Activated CD4-positive, alpha-beta T cell treated with anti-CD3 and anti-CD28 coated beads, Interleukin-2, Interleukin-4, amounts not matched to agents 100 ng/mL and 50 ng/mL, durations not matched to agents 16 hours and 8 hours (primary cell): ENCODE results near the gene RAC3.
A peak's percentile ranks its signal among the peaks of the same experiment; 100 is the strongest.

Experiments
- DNase-seq: peaks from one replicate; pipeline ENCODE4 v3.0.0-alpha.2; 2020; ENCODE audit warnings: low spot score

The RAC3 gene

DNA sequence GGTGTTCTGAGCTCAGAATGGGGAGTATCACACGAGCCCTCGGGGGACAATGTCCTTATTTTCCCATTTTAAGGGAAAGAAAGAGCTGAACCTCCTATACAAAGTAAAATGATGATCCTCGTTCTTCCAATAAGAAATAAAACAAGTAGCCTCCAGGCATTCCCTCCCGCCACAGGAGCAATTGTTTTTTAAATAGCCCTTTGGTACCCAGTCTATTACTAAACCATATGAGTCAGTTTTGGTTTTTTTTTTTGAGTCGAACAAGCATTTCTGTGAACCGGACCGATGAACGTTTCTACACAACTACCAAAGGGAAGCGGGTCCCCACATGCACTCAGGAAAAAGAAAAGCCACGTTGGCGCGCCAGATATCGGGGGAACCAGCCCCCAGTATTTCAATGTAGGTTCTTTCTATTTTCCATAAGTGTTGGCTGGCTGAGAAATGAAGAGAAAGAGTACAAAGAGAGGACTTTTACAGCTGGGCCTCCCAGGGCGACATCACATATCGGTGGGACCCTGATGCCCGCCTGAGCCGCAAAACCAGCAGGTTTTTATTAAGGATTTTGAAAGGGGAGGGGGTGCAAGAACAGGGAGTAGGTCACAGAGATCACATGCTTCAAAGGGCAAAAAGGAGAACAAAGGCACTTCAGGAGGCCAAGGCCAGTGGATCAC is 9.8 kb downstream of the RAC3 start:
- DNase-seq, result no peak

GRCh38 chr17:82042649-82043048 is 11.2 kb downstream of the RAC3 start:
- DNase-seq, result no peak

DNA sequence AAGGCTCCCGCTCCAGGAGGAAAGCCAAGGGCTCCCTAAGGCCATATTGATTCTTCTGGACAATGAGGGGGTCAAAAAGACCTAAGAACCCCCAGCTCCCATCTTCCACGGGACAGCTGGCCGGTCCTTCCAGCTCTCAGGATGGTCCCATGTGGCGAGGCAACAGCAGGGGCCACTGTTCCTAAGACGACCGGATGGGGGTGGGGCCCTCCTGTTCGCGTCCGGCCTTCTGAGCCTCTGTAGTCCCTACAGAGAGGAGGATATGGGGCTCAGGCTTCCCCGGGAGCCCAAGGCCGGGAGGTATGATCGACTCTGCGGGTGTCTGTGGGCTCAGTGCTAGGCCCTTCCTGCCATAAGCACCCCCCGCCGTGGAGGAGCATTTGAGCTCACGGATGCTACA is 12.0 kb downstream of the RAC3 start:
- DNase-seq, result no peak

GRCh38 chr17:82045936-82046484 is 14.5 kb downstream of the RAC3 start:
- DNase-seq, result no peak

GRCh38 chr17:82046903-82047302 is 15.4 kb downstream of the RAC3 start:
- no peak for DNase-seq

- DNase-seq, result no peak
Observed at GRCh38 chr17:82047379-82047778, 15.9 kb downstream of the RAC3 start.

GRCh38 chr17:82047914-82048570 is 16.6 kb downstream of the RAC3 start:
- no peak for DNase-seq

DNA sequence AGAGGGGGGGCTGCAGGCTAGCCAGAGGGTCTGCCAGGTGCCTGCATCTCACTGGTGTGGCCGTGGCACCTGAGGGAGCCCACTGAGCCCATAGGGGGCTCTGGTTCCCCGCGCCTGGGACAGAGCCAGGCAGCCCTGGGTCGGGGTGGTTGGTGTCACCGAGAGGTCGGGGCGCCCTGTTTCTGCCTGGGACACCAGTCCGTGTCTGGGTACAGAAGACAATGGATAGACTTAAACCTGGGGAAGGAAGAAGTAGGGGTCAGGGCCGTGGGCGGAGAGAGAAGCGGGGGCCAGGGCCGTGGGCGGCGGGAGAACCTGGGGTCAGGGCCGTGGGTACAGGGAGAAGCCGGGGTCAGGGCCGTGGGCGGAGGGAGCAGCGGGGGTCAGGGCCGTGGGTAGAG is 17.1 kb downstream of the RAC3 start:
- no peak for DNase-seq

- no peak for DNase-seq
Observed at GRCh38 chr17:82049106-82049505, 17.6 kb downstream of the RAC3 start.

DNA sequence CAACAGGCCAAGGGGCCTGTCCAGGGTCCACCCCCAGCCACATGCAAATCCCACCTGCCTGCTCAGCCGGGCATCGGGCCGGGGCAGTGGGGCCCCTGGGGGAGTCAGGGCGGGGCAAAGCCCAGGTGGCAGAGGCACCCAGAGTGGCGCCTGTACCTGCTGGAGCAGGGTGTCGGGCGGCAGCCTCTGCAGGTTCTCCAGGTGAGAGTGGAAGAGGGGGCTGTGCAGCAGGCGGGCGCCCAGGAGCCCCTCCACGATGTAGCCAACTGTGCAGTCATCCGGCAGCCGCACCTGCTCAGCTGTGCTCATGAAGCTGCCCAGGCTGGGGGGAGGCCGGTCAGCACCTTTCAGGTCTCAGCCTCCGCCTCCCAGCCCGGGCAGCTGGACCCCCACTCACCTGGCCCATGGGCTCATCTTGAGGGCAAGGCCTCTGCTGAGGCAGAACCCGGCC is 18.1 kb downstream of the RAC3 start:
- DNase-seq, result no peak

- no peak for DNase-seq
Observed at GRCh38 chr17:82050152-82050760, 18.8 kb downstream of the RAC3 start.

DNA sequence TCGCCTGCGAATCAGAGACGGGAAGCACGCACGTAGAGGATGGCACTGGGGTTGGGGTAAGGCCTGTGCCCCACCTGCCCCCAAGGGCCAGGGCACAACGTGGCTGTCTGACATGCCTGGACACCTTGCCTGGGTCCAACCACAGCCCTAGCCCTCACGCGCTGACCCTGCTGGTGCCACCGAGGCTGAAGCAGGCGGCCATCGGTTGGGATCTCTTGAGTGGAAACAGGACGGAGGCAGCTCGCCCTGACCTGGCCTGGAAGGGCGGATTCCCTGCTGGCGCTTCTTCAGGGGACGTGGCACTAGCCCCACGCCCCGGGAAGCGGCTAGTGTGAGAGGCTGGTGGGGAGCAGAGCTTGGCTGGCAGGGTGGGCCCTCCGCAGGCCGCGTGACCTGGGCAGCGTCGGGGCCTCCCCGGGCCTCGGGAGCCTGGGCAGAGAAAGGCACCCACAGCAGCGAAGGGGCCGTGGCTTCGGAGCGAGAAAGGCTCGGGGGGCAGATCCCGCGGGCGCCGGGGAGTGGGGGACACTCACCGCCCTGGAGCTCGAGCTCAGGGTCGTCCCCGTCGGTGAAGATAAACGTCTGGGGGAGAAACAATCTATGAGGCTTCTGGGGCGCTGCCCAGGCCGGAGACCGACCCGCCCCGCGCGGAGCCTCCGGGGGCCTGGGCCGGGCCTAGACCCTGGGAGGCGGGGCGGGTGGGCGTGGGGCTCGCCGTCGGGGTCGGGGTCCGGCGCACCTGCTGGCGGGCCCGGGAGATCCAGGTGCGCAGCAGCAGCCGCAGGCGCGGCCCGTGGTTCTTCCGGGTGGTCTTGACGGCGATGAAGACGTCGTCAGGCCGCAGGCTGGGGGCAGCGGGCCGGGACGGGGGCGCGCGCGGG is 19.5 kb downstream of the RAC3 start:
- DNase-seq, result no peak

DNA sequence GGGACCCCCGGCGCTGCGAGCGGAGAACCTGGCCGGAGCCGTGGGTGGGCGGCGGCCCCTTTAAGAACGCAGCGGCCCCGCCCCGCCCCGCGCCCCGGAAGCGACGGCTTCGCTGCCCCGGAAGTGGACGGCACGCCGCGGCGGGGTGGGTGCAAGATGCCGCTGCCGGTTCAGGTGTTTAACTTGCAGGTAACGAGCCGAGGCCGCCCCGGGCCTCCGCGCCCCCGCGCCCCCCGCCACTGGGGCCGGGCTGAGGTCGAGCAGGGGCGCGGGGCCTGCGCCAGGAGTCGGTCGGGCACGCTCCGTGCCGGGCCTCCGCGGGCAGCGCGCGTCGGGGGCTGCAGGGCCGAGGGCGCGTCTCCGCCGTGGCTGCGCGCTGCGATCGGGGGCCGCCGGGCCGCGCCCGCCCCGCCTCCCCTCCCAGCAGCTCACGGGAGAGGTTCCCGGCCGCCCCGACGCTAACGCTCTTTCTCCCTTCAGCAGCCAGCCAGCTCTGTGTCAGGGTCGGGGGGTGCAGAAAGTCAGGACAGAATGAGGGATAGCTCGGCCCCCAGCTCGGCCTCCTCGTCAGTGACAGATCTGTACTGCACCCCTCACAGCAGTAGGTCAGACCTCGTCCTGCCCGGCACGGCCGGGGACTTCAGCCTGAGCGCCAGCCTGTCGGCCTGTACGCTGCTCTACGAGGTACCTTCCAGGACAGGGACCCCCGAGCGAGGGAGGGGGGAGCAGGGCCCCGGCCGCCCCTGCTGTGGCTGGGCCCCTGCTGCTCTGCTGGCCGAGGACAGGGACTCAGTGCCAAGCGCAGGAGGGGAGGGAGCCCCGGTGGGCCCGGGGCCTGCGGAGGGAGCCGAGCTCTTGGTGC is 20.5 kb downstream of the RAC3 start, which contains the start of the genes GPS1 and RFNG:
TSS of gene GPS1 (plus strand) at position 123 of the 862 bp plus-strand sequence. CDS start at position 157, 34 bp downstream.
TSS of gene RFNG (minus strand) at position 36 of the 862 bp plus-strand sequence. CDS start 45 bp downstream, outside the sequence.
- peak; percentile 75 for DNase-seq

DNA sequence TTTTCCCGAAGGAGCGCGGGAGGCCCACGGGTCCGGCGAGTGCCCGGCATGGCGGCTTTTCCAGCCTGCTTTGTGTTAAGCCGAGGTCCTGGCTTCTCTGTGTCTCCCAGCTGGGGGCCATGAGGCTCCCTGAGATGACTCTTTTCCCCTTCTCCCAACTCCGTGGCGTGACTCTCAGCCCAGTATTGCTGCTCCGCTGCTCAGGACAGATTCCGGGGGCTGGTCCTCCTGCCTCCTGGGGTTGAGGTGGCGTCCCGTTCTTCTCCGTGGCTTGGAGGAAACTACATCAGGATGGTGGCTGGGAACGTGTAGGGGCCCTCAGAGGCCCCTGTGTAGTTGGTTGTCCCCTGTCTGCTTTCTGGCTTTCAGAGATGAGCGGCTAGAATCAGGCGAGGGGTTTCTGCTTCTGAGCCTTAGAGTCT is 21.2 kb downstream of the RAC3 start:
- DNase-seq, result no peak

GRCh38 chr17:82053130-82053529 is 21.7 kb downstream of the RAC3 start:
- no peak for DNase-seq

- no peak for DNase-seq
Observed at GRCh38 chr17:82053556-82054263, 22.2 kb downstream of the RAC3 start.

DNA sequence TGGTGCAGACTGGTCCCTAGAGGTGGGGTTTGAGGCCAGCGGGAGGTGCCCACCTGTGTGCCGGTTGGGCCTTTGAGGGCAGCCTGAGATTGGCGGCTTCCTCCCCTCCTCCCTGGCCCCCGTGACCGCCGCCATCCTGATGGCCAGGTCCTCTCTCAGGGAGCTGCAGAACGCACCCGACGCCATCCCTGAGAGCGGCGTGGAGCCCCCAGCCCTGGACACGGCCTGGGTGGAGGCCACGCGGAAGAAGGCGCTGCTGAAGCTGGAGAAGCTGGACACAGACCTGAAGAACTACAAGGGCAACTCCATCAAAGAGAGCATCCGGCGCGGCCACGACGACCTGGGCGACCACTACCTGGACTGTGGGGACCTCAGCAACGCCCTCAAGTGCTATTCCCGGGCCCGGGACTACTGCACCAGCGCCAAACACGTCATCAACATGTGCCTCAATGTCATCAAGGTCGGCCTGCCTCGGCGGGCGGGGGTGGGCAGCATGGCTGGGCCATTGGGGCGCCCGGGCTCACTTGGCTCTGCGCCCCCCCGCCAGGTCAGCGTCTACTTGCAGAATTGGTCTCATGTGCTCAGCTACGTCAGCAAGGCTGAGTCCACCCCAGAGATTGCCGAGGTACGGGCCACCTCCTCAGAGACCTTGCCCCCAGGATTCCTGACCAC is 23.0 kb downstream of the RAC3 start:
- DNase-seq, result no peak

- DNase-seq, result no peak
Observed at GRCh38 chr17:82055023-82055964, 23.8 kb downstream of the RAC3 start.
